ENCODE results near the gene ANTXRL.
"Not testable (repeated sequence)": the region's sequence is repeated elsewhere in the genome, so short reads cannot be mapped to it uniquely, and the experiment has no call there.

Gene ANTXRL

DNA sequence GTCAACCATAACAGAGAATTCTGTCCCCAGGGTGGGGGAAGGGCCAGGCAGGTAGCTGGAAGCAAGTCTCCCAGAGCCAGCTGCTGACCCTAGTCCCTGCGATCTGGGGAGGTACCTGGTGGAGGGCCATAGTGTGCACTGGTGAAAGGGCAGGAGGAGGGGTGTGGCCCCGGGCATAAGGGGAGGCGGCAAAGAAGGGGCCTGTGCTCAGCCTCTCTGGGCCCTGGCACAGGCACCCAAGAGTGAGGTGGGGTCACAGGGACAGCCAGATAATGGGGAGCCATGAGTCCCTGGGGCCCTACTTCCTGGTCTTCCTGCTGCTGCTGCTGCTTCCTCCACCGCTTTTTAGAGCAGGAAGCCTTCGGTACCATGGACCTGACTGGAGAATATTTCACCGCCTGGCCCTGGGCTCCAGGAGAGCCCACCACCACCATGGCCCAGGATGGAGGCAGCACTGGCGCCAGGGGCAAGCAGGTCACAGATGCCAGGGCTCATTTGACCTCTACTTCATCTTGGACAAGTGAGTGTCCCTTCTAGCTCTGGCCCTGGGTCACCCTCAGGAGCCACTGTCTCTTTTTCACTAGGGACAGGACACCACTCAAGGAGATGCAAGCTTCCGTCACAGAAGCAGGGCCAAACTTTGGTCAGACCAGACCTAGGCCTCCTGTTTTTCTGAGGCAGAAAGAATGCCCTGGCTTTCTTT lies at the start of gene ANTXRL:
TSS of gene ANTXRL (plus strand) at position 7 of the 703 bp plus-strand sequence. CDS start at position 273, 266 bp downstream.
- no peak for DNase-seq (ENCODE audit: low spot score)

GRCh38 chr10:46237815-46238510 lies 48.8 kb upstream of the ANTXRL start:
- DNase-seq (ENCODE audit: low spot score), result no peak

- no peak for DNase-seq (ENCODE audit: low spot score)
These were observed 47.5 kb upstream of the ANTXRL start for GRCh38 chr10:46239247-46239646.

- DNase-seq (ENCODE audit: low spot score), result no peak
These were observed 46.7 kb upstream of the ANTXRL start for GRCh38 chr10:46239993-46240683.

DNA sequence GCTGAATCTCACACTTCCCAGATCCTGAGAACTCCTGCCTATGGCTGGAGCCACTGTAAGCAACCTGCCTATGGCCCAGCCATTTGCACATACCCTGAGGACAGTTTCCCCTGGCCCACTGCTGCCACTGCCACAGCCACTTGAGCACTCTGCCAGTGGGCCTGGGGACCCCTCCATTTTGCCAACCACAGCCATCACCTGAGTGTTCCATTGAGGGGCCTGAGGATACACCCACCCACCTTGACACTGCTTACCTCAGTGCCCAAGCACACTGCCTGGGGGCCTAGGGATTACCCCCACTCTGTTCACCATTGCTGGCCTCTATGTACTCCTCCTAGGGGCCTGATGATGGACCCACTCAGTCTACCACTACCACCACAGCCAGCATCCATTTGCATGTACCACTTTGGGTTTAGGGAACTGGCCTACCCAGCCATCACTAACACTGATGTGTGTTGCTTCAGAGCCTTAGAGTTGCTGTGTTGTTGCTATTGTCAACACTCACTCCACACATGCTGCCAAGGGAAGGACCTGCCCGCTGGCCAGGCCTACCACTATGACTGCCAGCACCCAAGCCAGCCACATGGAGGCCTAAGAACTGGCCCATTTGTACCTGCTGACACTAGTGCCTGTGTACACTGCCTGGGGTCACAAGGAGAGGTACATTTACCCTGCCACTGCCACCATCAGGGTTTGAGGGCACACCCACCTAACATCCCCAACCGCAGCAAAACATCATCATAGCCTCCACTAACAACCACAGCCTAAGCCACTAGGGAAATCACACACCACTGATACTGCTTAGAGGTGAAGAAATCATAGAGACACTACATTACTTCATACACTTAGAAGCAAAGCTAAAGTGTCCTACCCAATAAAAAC lies 45.9 kb upstream of the ANTXRL start:
- no peak for DNase-seq (ENCODE audit: low spot score)

- no peak for DNase-seq (ENCODE audit: low spot score)
These were observed 41.4 kb upstream of the ANTXRL start for GRCh38 chr10:46245381-46245900.

- DNase-seq (ENCODE audit: low spot score), result not testable (repeated sequence)
These were observed 40.2 kb upstream of the ANTXRL start for GRCh38 chr10:46246400-46247180.

DNA sequence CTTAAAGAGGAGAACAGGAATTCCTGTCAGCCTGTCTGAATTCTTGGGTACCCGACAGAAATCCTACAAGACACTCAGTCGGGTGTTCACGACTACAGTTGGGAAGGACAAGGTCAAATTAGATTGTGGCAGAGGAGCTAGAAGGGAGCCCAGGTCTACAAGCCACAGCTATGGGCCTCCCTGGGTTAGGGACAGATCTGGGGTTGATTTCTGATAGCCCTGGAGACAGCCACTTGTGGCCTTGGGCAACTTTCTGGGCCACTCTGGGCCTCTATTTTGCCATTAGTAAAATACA lies 39.7 kb upstream of the ANTXRL start:
- DNase-seq (ENCODE audit: low spot score), result no peak

DNA sequence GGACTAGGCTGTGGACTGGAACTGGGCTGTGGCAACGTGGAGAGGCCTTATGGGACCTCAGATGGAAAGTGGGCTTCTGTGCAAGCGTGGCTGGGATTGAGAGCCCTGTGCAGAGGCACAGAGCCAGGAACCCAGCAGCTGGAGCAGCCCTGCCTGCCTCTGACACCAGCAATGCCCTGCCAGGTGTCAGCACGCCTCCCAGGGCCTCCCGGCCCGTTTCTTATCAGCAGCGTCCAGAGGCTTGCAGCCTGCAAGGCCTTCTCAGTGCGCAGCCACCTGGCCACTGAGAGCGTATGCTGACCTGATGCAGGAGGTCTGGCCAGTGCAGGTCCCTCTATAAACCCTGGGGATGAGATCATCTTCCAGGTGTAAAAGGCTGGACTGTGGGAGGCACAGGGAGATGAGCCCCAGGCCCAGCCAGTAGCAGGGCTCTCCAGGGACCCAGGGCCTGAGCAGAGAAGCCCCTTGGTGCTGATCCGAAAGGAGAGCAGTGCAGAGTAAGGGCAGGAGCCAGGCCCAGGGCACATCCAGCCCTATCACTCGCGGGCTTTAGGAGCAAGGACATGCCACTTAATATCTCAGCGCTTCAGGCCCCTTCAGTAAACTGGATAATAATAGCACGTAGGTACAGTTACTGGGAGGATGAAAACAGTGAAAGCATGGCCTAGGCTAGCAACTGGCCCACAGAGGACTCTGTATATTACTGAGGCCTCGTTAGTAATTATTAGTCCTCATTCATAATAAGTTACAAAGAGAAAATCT lies 38.8 kb upstream of the ANTXRL start:
- no peak for DNase-seq (ENCODE audit: low spot score)

- DNase-seq (ENCODE audit: low spot score), result no peak
These were observed 38.1 kb upstream of the ANTXRL start for GRCh38 chr10:46248651-46249146.

- DNase-seq (ENCODE audit: low spot score), result not testable (repeated sequence)
These were observed 37.0 kb upstream of the ANTXRL start for GRCh38 chr10:46249617-46250344.

GRCh38 chr10:46250481-46250880 lies 36.3 kb upstream of the ANTXRL start:
- DNase-seq (ENCODE audit: low spot score), result no peak

- DNase-seq (ENCODE audit: low spot score), result no peak
These were observed 35.6 kb upstream of the ANTXRL start for GRCh38 chr10:46250898-46251856.

- no peak for DNase-seq (ENCODE audit: low spot score)
These were observed 34.6 kb upstream of the ANTXRL start for GRCh38 chr10:46251857-46252847.

DNA sequence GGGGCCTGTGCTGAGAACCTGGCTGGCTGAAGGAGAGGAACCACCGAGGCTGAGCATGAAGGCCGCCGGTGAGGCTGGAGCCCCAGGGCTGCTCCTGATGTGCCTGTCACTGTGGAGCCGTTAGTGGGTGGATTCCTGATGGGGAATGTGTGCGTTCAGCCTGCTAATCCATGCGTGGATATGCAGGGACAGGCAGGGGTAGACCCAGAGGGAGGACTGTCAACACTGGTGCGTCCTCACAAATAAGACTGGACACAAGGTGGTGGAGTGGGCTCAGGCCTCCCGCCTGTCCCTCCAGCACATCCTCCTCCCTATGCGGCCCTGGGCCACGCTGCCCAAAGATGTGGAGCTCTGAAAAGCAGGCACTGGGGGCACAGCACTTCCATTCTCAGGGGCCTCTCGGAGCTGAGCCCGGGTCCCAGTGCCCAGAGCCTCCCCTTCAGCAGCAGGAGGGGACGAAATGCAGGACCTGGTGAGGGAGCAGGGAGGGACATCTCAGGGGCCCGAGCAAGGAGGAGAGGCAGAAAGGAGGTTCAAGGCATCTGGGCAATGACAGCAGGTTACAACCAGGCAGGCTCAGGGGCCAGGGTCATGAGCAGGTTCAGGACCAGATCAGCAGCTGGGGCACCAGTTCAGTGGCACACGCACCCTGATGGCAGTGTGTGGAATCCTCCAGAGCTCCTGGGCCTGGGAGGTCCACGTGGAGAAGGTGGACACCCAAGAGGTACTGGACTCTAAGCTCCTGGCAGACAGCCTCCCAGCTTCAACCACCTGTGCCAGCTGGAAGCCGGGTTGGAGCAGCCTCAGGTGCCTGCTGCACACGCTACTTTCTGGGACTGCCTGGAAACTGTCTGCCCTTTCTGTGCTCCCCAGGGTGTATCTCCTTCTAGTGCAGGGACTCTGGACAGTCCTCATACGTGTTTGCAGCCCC lies 33.5 kb upstream of the ANTXRL start:
- DNase-seq (ENCODE audit: low spot score), result no peak

GRCh38 chr10:46254007-46254383 lies 32.8 kb upstream of the ANTXRL start:
- DNase-seq (ENCODE audit: low spot score), result no peak

All from COLO829 (cell line).